Esophagus mucosa (tissue), 1 donor: ENCODE data around the gene MUC5AC. TPM values are rescaled to one million over a fixed set of nuclear protein-coding genes. Genes with fewer than 3 reads are reported as not detected.
"Not testable (repeated sequence)": the region's sequence is repeated elsewhere in the genome, so short reads cannot be mapped to it uniquely, and the experiment has no call there.

Source experiments
- ATAC-seq: fragments of 200-7000 bp; cut with Tn5 transposase; one replicate; pipeline ENCODE4 v1.9.1; 2020
- total RNA-seq: library from RNA; stranded (reverse); gene quantifications from one replicate; pipeline ENCODE4 v1.2.4, GENCODE V29; 2023
- donor health status: DM: yes; HTN: yes; CAD: no.

MUC5AC gene
- total RNA-seq, 1 donor from 2014 or later, result not detected

DNA sequence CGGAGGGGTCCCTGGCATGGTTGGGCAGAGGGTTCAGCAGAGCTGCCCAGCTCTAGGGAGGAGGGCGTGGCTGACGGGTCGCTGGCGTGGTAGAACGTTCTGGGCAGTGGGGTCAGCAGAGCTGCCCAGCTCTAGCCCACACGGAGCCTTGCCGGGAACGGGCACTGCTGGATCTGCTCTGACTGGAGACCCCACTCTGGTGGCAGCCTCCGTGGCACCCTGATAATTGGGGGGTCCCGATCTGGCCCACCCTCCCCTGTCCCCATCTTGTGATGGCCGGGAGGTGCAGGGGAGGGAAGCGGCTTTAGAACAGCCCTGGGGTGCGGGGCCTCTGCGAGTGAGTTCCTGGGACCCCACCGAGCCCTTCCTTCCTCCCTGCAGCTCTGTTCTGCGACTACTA lies 21.9 kb downstream of the MUC5AC start:
- ATAC-seq, result no peak

DNA sequence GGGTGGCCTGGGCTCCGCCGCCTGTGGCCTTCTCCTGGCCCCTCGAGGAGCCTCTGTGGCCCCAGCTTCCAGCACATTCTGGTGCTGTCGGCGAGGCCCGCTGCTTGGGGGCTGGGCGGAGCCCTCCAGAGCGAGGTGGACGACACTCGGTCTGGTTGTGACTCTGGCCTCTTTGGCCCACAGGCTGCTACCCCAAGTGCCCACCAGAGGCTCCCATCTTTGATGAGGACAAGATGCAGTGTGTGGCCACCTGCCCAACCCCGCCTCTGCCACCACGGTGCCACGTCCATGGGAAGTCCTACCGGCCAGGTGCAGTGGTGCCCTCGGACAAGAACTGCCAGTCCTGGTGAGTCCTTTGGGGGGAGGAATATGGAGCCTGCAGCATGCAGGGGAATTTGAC lies 22.4 kb downstream of the MUC5AC start:
- ATAC-seq, result no peak

DNA sequence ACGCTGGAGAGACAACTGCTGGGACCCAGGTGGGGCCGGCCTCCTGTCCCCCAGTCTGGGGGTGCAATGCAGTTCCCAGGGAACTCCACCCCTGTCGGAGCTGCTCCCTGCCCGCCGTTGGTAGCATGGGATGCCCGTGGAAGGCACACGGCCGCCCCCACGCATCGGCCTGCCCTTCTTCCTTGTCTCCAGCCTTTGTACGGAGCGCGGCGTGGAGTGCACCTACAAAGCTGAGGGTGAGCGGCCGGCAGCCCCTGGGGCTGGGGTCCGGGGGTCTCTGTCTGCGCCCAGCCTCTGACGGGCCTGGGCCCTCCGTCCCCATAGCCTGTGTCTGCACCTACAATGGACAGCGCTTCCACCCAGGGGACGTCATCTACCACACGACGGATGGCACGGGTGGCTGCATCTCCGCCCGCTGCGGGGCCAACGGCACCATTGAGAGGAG lies 23.2 kb downstream of the MUC5AC start:
- no peak for ATAC-seq

DNA sequence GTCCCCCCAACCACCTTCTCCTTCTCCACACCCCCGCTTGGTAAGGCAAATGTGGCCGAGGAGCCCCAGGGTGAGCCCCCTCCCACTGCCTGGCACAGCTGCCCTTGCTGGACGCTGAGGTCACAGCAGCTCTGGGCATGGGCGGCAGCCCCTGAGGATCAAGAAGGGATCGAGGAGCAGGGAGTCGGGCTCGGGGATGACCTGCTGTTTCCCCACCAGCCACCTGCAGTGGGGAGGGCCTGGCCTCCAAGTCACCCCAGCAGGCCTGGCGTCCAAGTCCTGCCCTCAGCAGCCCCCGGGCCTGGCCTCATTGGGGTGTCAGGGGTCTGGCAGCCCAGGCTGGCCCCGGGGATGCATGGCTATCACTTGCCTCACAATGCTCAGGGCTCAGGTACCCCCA lies 23.7 kb downstream of the MUC5AC start:
- ATAC-seq, result no peak

DNA sequence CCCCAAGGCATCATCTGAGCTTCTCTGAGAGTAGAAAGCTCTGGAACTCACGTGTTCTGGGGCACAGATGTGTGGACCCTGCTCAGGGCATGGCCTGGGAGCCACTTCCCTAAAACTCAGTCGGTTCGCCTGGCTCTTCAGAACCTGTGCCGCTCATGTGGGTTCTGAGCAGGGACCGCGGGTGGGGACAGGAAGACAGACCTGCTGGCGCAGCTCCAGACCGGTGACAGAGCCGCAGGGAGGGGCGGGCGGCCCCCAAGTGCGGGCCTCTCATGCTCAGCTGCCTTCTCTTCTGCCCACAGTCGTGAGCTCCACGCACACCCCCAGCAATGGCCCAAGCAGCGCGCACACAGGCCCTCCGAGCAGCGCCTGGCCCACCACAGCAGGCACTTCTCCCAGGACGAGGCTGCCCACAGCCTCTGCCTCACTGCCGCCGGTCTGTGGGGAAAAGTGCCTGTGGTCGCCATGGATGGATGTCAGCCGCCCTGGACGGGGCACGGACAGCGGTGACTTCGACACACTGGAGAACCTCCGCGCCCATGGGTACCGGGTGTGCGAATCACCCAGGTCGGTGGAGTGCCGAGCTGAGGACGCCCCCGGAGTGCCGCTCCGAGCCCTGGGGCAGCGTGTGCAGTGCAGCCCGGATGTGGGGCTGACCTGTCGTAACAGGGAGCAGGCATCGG lies 24.2 kb downstream of the MUC5AC start:
- ATAC-seq, result no peak

DNA sequence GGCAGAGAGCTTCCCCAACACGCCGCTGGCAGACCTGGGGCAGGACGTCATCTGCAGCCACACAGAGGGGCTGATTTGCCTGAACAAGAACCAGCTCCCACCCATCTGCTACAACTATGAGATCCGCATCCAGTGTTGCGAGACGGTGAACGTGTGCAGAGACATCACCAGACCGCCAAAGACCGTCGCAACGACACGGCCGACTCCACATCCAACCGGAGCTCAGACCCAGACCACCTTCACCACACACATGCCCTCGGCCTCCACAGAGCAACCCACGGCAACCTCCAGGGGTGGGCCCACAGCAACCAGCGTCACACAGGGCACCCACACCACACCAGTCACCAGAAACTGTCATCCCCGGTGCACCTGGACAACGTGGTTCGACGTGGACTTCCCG lies 26.4 kb downstream of the MUC5AC start:
- not testable (repeated sequence) for ATAC-seq

DNA sequence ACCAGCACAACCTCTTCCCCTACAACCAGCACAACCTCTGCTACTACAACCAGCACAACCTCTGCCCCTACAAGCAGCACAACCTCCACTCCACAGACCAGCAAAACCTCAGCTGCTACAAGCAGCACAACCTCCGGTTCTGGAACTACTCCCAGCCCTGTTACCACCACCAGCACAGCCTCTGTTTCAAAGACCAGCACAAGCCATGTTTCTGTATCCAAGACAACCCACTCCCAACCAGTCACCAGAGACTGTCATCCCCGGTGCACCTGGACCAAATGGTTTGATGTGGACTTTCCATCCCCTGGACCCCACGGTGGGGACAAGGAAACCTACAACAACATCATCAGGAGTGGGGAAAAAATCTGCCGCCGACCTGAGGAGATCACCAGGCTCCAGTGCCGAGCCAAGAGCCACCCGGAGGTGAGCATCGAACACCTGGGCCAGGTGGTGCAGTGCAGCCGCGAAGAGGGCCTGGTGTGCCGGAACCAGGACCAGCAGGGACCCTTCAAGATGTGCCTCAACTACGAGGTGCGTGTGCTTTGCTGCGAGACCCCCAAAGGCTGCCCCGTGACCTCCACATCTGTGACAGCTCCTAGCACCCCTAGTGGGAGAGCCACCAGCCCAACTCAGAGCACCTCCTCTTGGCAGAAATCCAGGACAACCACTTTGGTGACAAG lies 30.8 kb downstream of the MUC5AC start:
- not testable (repeated sequence) for ATAC-seq

DNA sequence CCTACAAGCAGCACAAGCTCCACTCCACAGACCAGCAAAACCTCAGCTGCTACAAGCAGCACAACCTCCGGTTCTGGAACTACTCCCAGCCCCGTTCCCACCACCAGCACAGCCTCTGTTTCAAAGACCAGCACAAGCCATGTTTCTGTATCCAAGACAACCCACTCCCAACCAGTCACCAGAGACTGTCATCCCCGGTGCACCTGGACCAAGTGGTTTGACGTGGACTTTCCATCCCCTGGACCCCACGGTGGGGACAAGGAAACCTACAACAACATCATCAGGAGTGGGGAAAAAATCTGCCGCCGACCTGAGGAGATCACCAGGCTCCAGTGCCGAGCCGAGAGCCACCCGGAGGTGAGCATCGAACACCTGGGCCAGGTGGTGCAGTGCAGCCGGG lies 32.1 kb downstream of the MUC5AC start:
- not testable (repeated sequence) for ATAC-seq

DNA sequence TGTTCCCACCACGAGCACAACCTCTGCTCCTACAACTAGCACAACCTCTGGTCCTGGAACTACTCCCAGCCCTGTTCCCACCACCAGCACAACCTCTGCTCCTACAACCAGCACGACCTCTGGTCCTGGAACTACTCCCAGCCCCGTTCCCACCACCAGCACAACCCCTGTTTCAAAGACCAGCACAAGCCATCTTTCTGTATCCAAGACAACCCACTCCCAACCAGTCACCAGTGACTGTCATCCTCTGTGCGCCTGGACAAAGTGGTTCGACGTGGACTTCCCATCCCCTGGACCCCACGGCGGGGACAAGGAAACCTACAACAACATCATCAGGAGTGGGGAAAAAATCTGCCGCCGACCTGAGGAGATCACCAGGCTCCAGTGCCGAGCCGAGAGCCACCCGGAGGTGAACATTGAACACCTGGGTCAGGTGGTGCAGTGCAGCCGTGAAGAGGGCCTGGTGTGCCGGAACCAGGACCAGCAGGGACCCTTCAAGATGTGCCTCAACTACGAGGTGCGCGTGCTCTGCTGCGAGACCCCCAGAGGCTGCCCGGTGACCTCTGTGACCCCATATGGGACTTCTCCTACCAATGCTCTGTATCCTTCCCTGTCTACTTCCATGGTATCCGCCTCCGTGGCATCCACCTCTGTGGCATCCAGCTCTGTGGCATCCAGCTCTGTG lies 34.2 kb downstream of the MUC5AC start:
- ATAC-seq, result not testable (repeated sequence)

DNA sequence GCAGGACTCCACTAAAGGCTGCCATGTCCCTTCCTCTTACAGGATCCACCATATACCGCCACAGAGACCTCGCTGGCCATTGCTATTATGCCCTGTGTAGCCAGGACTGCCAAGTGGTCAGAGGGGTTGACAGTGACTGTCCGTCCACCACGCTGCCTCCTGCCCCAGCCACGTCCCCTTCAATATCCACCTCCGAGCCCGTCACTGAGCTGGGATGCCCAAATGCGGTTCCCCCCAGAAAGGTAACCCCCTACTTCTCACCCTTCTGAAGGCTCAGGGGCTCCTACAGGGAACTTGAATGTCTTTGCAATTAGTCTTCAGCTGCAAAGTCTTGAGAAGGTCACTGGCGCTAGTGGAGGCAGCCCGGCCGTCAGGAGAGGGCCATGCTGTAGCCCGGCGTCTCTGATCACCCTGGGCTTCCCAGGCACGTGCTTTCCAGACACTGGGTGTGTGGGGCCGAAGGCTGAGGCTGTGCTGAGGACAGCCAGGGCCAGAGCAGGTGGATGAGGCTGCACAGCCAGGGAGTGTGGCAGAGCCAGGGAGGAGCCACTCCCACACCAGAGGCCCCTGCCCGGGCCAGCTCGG lies 35.1 kb downstream of the MUC5AC start:
- no peak for ATAC-seq

DNA sequence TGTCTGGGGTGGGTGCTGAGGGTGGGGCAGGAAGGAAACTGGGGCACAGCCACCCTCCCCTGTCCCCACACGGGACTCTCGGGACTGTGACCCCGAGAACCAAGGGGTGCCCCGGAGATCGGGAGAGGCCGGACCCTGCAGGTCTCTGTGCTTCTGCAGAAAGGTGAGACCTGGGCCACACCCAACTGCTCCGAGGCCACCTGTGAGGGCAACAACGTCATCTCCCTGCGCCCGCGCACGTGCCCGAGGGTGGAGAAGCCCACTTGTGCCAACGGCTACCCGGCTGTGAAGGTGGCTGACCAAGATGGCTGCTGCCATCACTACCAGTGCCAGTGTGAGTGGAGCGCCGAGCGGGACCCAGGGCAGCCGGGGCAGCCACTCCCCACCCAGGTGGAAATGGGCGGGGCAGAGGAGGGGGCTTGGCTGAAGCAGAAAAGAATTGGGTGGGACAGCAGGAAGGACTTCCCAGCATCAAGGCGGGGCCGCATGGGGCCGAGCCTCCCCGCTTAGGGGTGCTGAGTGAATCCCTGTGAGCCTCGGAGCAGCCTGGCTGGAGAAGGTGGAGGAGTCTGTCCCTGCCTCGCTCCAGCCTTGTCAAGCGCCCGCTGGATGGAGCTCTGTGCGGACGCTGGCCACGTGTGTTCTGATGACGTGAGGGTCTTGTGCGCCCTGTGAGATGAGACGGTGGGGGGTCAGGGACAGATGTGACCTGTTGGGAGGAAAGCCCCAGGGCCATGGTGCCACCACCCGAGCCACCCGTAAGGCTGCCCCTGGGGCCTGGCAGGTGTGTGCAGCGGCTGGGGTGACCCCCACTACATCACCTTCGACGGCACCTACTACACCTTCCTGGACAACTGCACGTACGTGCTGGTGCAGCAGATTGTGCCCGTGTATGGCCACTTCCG lies 35.8 kb downstream of the MUC5AC start:
- ATAC-seq, result no peak

DNA sequence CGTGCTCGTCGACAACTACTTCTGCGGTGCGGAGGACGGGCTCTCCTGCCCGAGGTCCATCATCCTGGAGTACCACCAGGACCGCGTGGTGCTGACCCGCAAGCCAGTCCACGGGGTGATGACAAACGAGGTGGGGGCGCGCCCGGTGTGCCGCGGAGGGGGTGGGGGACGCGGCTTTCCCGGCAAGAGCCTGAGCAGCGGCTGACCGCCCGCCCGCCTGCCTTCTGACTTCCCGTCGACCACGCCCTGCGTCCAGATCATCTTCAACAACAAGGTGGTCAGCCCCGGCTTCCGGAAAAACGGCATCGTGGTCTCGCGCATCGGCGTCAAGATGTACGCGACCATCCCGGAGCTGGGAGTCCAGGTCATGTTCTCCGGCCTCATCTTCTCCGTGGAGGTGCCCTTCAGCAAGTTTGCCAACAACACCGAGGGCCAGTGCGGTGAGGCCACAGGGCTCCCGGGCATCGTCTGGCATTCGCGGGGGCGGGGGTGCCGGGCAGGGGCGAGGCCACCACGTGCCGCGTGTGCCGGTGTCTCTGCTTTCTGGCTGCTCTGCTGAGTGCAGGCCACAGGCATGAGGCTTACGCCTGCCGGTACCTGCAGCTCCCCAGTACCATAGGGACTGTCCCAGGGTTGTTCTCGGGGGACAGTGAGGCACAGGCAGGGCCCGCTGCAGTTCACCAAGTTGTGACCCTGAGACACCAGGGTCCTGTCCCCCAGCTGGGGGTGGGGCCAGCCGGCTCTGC lies 36.7 kb downstream of the MUC5AC start:
- no peak for ATAC-seq

DNA sequence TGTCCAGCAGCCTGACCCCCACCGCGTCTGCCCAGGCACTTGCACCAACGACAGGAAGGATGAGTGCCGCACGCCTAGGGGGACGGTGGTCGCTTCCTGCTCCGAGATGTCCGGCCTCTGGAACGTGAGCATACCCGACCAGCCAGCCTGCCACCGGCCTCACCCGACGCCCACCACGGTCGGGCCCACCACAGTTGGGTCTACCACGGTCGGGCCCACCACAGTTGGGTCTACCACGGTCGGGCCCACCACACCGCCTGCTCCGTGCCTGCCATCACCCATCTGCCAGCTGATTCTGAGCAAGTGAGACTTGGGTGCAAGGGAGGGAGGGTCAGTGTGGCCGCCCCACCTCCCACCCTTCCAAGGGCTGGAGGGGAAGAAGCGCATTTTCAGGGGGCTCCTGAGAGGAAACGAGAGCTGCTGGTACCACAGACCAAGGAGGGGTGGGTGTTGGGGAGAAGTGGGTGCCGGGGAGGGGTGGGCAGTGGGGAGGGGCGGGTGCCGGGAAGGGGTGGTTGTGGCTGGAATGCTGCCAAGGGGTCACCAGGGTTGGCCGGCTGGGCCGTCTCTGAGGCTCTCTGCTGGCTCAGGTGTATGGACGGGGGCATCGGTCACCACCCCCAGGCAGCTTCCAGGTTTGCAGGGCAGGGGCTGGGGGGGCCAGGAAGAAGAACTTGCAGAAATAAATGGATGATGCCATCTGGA lies 37.4 kb downstream of the MUC5AC start:
- ATAC-seq, result no peak

DNA sequence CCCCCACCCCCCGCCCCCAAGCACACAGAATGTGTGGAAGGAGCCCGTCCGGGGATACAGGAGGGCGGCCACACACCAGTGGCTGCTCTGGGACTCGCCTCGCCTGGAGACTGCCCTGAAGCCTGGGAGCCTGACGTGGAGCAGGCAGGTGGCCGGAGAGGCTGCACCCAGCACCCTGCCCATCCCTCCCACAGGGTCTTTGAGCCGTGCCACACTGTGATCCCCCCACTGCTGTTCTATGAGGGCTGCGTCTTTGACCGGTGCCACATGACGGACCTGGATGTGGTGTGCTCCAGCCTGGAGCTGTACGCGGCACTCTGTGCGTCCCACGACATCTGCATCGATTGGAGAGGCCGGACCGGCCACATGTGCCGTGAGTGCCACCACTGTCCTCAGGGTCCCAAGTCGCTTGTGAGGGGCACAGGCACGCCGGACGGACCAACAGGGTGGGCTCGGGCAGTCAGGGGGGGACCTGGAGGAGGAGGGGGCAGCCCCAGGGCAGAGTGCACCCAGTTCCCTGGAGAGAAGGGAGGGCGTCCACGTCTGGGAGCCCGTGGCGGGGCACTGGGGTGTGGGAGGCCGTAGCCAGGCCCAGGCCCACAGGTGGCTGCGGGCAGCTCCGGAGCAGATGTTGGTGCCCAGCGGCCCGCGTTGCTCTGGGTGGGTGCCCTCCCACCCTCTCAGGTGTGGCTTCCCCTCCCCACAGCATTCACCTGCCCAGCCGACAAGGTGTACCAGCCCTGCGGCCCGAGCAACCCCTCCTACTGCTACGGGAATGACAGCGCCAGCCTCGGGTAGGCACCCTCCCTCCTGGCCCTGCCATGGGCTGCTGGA lies 38.1 kb downstream of the MUC5AC start:
- ATAC-seq, result no peak

DNA sequence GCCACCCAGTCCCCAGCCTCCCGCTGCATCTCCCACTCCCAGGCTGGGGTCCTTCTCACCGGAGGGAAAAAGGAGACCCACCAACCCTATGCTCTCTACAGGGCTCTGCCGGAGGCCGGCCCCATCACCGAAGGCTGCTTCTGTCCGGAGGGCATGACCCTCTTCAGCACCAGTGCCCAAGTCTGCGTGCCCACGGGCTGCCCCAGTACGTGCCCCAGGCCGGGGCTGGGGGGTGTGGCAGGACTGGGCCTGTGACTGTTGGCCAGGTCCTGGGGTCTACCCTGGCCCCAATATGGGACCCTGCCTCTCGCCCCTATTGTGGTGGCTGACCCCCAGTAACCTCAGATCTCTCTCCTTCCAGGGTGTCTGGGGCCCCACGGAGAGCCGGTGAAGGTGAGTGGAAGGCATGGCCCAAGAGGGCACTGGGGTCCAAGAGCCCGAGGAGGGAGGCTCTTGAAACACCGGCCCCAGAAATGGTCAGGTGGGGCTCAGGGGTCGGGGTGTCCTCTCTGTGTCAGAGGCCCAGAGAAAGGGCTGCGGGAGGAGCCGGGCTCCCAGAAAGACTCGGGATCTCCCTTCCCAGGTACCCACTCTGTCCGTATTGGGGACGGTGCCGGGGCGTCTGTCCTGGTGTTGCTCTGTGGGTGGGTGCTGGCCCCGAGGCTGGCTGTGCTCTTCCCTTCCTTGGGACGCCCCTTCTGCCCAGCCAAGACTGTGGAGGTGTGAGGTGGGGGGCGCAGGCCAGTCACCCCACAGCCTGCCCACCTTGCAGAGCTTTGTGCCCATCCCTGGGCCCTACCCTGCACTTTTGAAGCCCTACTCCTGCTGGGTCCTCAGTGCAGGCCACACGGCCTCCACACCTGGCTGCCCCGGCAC lies 39.0 kb downstream of the MUC5AC start:
- ATAC-seq, result no peak

DNA sequence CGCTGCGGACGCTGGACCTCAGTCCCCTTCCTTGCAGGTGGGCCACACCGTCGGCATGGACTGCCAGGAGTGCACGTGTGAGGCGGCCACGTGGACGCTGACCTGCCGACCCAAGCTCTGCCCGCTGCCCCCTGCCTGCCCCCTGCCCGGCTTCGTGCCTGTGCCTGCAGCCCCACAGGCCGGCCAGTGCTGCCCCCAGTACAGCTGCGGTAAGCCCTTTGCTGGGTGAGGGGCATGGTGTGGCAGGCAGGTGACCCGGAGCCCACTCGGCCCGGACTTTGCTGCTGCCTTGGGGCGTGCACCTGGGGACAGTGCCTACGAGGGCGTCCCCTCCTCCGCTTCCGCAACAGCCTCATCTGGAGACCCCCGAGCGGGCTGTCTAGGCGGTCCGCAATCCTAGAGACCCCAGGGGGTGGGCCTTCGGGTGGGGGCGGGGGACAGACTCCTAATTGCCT lies 39.7 kb downstream of the MUC5AC start:
- no peak for ATAC-seq

DNA sequence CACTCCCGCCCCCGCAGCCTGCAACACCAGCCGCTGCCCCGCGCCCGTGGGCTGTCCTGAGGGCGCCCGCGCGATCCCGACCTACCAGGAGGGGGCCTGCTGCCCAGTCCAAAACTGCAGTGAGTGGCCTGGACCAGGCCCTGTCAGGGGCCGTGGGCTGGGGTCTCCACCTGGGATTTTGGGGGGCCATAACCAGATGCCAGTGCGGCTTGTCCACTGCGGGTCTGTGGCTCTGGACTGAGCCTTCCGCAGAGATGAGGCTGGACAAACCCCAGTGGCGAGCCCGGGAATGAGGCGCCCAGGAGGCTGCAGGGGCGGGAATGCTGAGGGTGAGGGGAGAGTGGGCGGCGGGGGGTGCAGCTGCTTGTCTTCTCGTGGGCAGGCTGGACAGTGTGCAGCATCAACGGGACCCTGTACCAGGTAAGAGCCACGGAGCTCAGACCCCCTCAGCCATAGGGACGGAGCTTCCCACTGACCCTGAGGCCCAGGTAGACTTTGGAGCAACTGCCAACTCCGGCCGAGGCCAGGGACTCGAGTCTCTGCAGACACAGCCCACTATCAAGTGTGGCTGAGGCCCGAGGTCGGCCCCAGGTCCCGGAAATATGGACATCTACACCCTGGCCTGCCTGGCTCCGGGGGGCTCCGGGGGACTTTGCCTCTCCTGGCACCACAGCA lies 40.3 kb downstream of the MUC5AC start:
- no peak for ATAC-seq

DNA sequence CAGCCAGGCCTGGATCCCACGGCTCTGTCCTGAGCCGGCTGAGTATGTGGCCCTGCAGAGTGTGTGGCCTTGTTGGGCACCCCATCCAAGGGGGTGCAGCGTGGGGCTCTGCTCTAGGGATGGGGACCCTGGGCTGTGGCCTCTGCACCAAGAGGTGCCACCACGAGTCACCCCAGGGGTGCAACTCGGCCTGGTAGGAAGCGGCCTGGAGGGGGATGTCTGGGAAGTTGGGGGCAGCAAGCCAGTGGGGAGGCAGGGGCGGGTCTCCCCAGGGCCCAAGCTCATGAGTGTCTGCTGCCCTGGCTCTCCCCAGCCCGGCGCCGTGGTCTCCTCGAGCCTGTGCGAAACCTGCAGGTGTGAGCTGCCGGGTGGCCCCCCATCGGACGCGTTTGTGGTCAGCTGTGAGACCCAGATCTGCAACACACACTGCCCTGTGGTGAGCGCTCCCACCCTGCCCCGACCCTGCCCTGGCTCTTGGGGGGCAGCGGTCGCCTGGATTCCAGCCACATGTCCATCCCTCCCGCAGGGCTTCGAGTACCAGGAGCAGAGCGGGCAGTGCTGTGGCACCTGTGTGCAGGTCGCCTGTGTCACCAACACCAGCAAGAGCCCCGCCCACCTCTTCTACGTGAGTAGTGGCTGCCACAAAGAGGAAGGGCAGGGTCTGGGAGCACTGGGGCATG lies 40.9 kb downstream of the MUC5AC start:
- ATAC-seq, result peak; percentile 26
